Tibial artery (tissue), 4 donors: ENCODE data around the gene CAPN14.

Source experiments
- DNase-seq, 2 donors: peaks; one replicate each; pipeline ENCODE4 v3.0.0-alpha.2; 2019
- H3K27ac ChIP-seq, 2 donors: fragments of 200-600 bp; sonication (generic) in 1 of 2; 1 replicate in 1 of 2; 2 replicates in 1 of 2; pipeline ENCODE4 v1.5.1; 2018 to 2019; ENCODE audit warnings: mild to moderate bottlenecking in 1 of 2
- H3K27me3 ChIP-seq, 2 donors: fragments of 200-600 bp; sonication (generic) in 1 of 2; one replicate each; pipeline versions ENCODE4 v1.5.1 to v1.6.0; 2016 to 2019
- H3K36me3 ChIP-seq, 3 donors: fragments of 200-600 bp; sonication (generic) in 2 of 3; one replicate each; pipeline ENCODE4 v1.5.1; 2016 to 2019; ENCODE audit warnings: mild to moderate bottlenecking in 2 of 3
- H3K4me1 ChIP-seq, 4 donors: fragments of 200-600 bp; sonication (generic) in 2 of 4; 1 replicate in 3 of 4; 2 replicates in 1 of 4; pipeline ENCODE4 v1.5.1; 2016 to 2019
- H3K4me3 ChIP-seq, 2 donors: fragments of 200-600 bp; sonication (generic) in 1 of 2; 1 replicate in 1 of 2; 2 replicates in 1 of 2; pipeline ENCODE4 v1.5.1; 2018 to 2019; ENCODE audit warnings: mild to moderate bottlenecking in 2 of 2
- H3K9me3 ChIP-seq, 3 donors: fragments of 200-600 bp; sonication (generic) in 1 of 3; one replicate each; pipeline ENCODE4 v1.5.1; 2016 to 2019
- CTCF ChIP-seq, 2 experiments: fragments of 200-600 bp in 1 of 2; fragments of 450-650 bp in 1 of 2; IDR thresholded peaks; one replicate each; pipeline ENCODE4 v1.5.1; 2017 to 2019; ENCODE audit warnings: antibody characterized with exemption in 2 of 2, mild to moderate bottlenecking in 1 of 2, moderate library complexity in 1 of 2
- intact Hi-C: fragments of 100-400 bp; cut with DNase I; formaldehyde crosslinking; loops from one replicate; pipeline ENCODE4 v1.15.0; 2023; ENCODE audit warnings: low total_unique reads

The CAPN14 gene

GRCh38 chr2:31214444-31214915, 2.8 kb downstream of the CAPN14 start:
- Histone ChIP-seq H3K36me3 (no peaks in the 10 kb centered on the region), H3K9me3 (no peaks in the 10 kb centered on the region), H3K27me3 (peaks cover 0 to 6% of the 10 kb centered on the region in 2 donors), H3K4me3 (no peak overlapping the region), H3K4me1 (no peaks in the 10 kb centered on the region), H3K27ac (no peak overlapping the region)
- DNase-seq: no peak
- no peak for TF ChIP-seq CTCF (IDR thresholded peaks at IDR 0.05)
- intact Hi-C loops: no loop called here

- Histone ChIP-seq H3K4me3 (no peak overlapping the region), H3K27me3 (peaks cover 0 to 6% of the 10 kb centered on the region in 2 donors), H3K36me3 (no peaks in the 10 kb centered on the region), H3K27ac (no peak overlapping the region), H3K9me3 (no peaks in the 10 kb centered on the region), H3K4me1 (no peaks in the 10 kb centered on the region)
- DNase-seq: no peak
- intact Hi-C loops: no loop called here
- TF ChIP-seq CTCF (IDR thresholded peaks at IDR 0.05): no peak
These were observed 3.5 kb downstream of the CAPN14 start for GRCh38 chr2:31213601-31214443.

GRCh38 chr2:31212659-31213600, 4.4 kb downstream of the CAPN14 start:
- no peak for DNase-seq
- Histone ChIP-seq H3K9me3 (no peaks in the 10 kb centered on the region), H3K4me3 (no peak overlapping the region), H3K4me1 (no peaks in the 10 kb centered on the region), H3K27ac (no peak overlapping the region), H3K27me3 (peaks cover 0 to 2% of the 10 kb centered on the region in 2 donors), H3K36me3 (no peaks in the 10 kb centered on the region)
- intact Hi-C loops: no loop called here
- TF ChIP-seq CTCF (IDR thresholded peaks at IDR 0.05): no peak

GRCh38 chr2:31208240-31208639, 9.1 kb downstream of the CAPN14 start:
- H3K4me1 ChIP-seq: no peaks in the 10 kb centered on the region
- H3K27me3 ChIP-seq: no peaks in the 10 kb centered on the region
- DNase-seq: no peak
- no peak for TF ChIP-seq CTCF (IDR thresholded peaks at IDR 0.05)
- H3K4me3 ChIP-seq: no peak overlapping the region
- no peaks in the 10 kb centered on the region for H3K36me3 ChIP-seq
- no peaks in the 10 kb centered on the region for H3K9me3 ChIP-seq
- intact Hi-C loops: no loop called here
- H3K27ac ChIP-seq: no peak overlapping the region

GRCh38 chr2:31207790-31208189, 9.5 kb downstream of the CAPN14 start:
- H3K4me3 ChIP-seq: no peak overlapping the region
- H3K27ac ChIP-seq: no peak overlapping the region
- intact Hi-C loops: no loop called here
- H3K36me3 ChIP-seq: no peaks in the 10 kb centered on the region
- TF ChIP-seq CTCF (IDR thresholded peaks at IDR 0.05): no peak
- no peaks in the 10 kb centered on the region for H3K27me3 ChIP-seq
- no peak for DNase-seq
- H3K4me1 ChIP-seq: no peaks in the 10 kb centered on the region
- no peaks in the 10 kb centered on the region for H3K9me3 ChIP-seq
